HG03469 (cell line): Measurements from ENCODE around the gene DSTN.

Experiments used
- ATAC-seq: cut with Tn5 transposase; IDR thresholded peaks from one replicate; pipeline ENCODE4 v1.9.1; 2021; ENCODE audit warnings: mild to moderate bottlenecking, moderate library complexity, moderate number of reproducible peaks; ENCODE audit not compliant: unreplicated experiment

DSTN gene

GRCh38 chr20:17611540-17612286, 41.8 kb downstream of the DSTN start:
- ATAC-seq, result no peak

GRCh38 chr20:17612287-17612991, 42.6 kb downstream of the DSTN start:
- no peak for ATAC-seq

- no peak for ATAC-seq
Observed at GRCh38 chr20:17612992-17613327, 43.1 kb downstream of the DSTN start.

- ATAC-seq, result no peak
Observed at GRCh38 chr20:17613328-17614175, 43.7 kb downstream of the DSTN start.

GRCh38 chr20:17614176-17614811, 44.4 kb downstream of the DSTN start:
- no peak for ATAC-seq

- no peak for ATAC-seq
Observed at GRCh38 chr20:17614812-17615644, 45.2 kb downstream of the DSTN start.

GRCh38 chr20:17615645-17616479, 46.0 kb downstream of the DSTN start:
- no peak for ATAC-seq

GRCh38 chr20:17616480-17617211, 46.8 kb downstream of the DSTN start:
- ATAC-seq, result no peak

GRCh38 chr20:17617212-17617867, 47.5 kb downstream of the DSTN start:
- no peak for ATAC-seq

GRCh38 chr20:17617868-17618672, 48.2 kb downstream of the DSTN start:
- no peak for ATAC-seq

- ATAC-seq, result no peak
Observed at GRCh38 chr20:17618673-17619013, 48.8 kb downstream of the DSTN start.

GRCh38 chr20:17619351-17620093, 49.6 kb downstream of the DSTN start:
- ATAC-seq, result no peak

GRCh38 chr20:17620371-17621228, 50.7 kb downstream of the DSTN start:
- no peak for ATAC-seq

- no peak for ATAC-seq
Observed at GRCh38 chr20:17621229-17621968, 51.5 kb downstream of the DSTN start.
